Prostate gland (tissue), 2 donors: Measurements from ENCODE around the gene HUNK. TPM values are rescaled to one million over a fixed set of nuclear protein-coding genes. Genes with fewer than 3 reads are reported as not detected.
A peak's percentile ranks its signal among the peaks of the same experiment; 100 is the strongest.

Source experiments
- DNase-seq: peaks from one replicate; pipeline ENCODE4 v3.0.0-alpha.2; 2019; ENCODE audit warnings: low spot score
- H3K27ac ChIP-seq, 2 donors: fragments of 200-600 bp; sonication (generic); 2 replicates each; pipeline ENCODE4 v1.5.1; 2017 to 2019
- H3K27me3 ChIP-seq: fragments of 200-600 bp; sonication (generic); replicated peaks from 2 replicates; pipeline ENCODE4 v1.5.1; 2019; ENCODE audit not compliant: insufficient read depth
- H3K36me3 ChIP-seq, 2 donors: fragments of 200-600 bp; sonication (generic); 1 replicate in 1 of 2; 2 replicates in 1 of 2; pipeline versions ENCODE4 v1.5.1 to v1.8.1; 2017 to 2019
- H3K4me1 ChIP-seq: fragments of 200-600 bp; sonication (generic); replicated peaks from 2 replicates; pipeline ENCODE4 v1.5.1; 2019
- H3K4me3 ChIP-seq, 2 donors: fragments of 200-600 bp; sonication (generic); 2 replicates each; pipeline ENCODE4 v1.5.1; 2017 to 2019
- H3K9me3 ChIP-seq: fragments of 200-600 bp; sonication (generic); 2 replicates; pipeline ENCODE4 v1.5.1; 2017
- POLR2A ChIP-seq: fragments of 450-650 bp; IDR thresholded peaks from one replicate; pipeline ENCODE4 v1.6.1; 2016; ENCODE audit warnings: antibody characterized with exemption, mild to moderate bottlenecking
- POLR2AphosphoS5 ChIP-seq: sonication (generic); formaldehyde crosslinking; IDR thresholded peaks from one replicate; pipeline ENCODE4 v1.6.1; 2017; ENCODE audit warnings: antibody characterized with exemption
- whole genome bisulfite sequencing: methylation state at CpG from one replicate; pipeline ENCODE4 v1.1.5; 2018; 5-methylcytosine and 5-hydroxymethylcytosine counted together
- intact Hi-C: fragments of 100-400 bp; cut with DNase I; formaldehyde crosslinking; loops from one replicate; pipeline ENCODE4 v1.14.2; 2022
- total RNA-seq, 2 donors: library from RNA; depleted of rRNA; stranded (reverse); fragments of >200 nt; gene quantifications; one replicate each; pipeline ENCODE4 v1.1.0, GENCODE V29; 2016
- TF ChIP-seq, protein P1 (sequence below), 4 experiments: fragments of 200-600 bp in 2 of 4; fragments of 450-650 bp in 2 of 4; sonication (generic) in 2 of 4; IDR thresholded peaks; 1 replicate in 3 of 4; 2 replicates in 1 of 4; pipeline ENCODE4 v1.5.1; 2016 to 2019; ENCODE audit warnings: antibody characterized with exemption in 4 of 4, mild to moderate bottlenecking in 2 of 4, moderate library complexity in 2 of 4

Gene HUNK
- total RNA-seq, 2 donors from 2014 or later = 3.7 to 5.0 TPM

DNA sequence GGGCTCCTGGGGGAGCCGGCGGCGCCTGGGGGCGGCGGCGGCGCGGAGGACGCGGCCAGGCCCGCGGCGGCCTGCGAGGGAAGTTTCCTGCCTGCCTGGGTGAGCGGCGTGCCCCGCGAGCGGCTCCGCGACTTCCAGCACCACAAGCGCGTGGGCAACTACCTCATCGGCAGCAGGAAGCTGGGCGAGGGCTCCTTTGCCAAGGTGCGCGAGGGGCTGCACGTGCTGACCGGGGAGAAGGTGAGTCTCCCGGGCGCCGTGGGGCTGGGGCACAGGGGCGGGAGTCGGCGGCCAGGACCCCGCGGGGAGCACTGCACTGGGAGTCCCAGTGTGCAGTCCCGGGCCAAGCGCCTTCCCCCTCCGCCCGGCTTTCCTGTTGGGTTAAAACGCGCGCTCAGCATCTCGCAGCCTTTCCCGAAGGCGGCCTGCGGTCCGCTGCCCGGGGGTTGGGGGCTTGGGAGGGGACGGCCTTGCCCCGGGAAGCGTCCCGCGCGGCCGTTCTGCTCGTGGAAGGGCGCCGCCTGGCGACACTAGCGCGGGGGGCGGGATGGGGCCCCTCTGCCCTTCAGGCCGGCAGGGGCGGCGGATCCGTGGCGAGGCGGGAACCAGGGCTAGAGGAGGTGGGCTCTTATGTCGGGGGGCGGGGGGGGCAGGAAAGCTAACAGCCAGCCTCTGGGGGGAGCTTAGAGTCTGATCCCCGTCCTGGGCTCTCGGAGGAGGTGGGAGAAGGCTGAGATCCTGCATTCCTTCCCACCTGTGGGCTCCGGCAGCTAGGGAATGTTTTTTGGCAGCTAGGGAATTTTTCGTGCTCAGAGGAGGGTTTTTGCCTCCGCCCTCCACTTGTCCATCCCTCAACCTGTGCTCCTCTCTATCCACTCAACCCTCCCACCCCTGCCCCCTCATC lies 1.1 kb downstream of the HUNK start:
- 4% methylated on average over 13 of the region's 77 CpGs for WGBS
- intact Hi-C loops = no loop called here
- H3K27me3 ChIP-seq = no peaks in the 10 kb centered on the region
- TF ChIP-seq, protein P1, sequence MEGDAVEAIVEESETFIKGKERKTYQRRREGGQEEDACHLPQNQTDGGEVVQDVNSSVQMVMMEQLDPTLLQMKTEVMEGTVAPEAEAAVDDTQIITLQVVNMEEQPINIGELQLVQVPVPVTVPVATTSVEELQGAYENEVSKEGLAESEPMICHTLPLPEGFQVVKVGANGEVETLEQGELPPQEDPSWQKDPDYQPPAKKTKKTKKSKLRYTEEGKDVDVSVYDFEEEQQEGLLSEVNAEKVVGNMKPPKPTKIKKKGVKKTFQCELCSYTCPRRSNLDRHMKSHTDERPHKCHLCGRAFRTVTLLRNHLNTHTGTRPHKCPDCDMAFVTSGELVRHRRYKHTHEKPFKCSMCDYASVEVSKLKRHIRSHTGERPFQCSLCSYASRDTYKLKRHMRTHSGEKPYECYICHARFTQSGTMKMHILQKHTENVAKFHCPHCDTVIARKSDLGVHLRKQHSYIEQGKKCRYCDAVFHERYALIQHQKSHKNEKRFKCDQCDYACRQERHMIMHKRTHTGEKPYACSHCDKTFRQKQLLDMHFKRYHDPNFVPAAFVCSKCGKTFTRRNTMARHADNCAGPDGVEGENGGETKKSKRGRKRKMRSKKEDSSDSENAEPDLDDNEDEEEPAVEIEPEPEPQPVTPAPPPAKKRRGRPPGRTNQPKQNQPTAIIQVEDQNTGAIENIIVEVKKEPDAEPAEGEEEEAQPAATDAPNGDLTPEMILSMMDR (IDR thresholded peaks at IDR 0.05) = peak; percentile 43 to 55 (median 49)
- TF ChIP-seq POLR2A = no peak
- peak overlapping the region; percentile 48 to 50 for H3K4me3 ChIP-seq
- H3K4me1 ChIP-seq = no peaks in the 10 kb centered on the region
- no peaks in the 10 kb centered on the region for H3K9me3 ChIP-seq
- no peak overlapping the region for H3K27ac ChIP-seq
- DNase-seq = peak; percentile 10
- H3K36me3 ChIP-seq = no peaks in the 10 kb centered on the region

DNA sequence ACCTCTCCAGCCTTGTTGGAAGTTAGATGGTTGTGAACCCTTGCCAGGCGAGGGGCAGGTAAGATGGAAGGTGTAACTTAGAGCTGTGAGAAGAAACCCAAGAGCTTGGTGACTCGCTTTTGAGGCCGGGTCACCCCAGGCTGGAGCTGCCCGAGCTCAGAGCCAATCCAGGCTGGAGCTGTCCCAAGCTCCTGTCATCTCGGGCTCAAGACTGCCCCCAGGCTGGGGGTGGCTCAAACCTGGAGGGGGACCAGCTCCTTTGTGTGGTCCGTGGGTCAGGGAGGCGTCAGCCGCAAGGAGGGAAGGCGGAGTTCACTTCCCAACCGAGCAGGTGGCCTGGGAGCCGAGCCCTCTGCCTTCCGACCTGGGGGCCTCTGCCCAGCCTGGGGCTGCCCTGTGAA lies 2.0 kb downstream of the HUNK start:
- WGBS = 44% methylated on average over 12 of the region's 12 CpGs
- TF ChIP-seq POLR2AphosphoS5 (no peak), POLR2A (no peak)
- TF ChIP-seq, protein P1 (IDR thresholded peaks at IDR 0.05) = no peak
- Histone ChIP-seq H3K9me3 (no peaks in the 10 kb centered on the region), H3K4me3 (no peak overlapping the region), H3K4me1 (no peaks in the 10 kb centered on the region), H3K27me3 (no peaks in the 10 kb centered on the region), H3K36me3 (no peaks in the 10 kb centered on the region), H3K27ac (no peak overlapping the region)
- DNase-seq = no peak
- intact Hi-C loops = no loop called here

DNA sequence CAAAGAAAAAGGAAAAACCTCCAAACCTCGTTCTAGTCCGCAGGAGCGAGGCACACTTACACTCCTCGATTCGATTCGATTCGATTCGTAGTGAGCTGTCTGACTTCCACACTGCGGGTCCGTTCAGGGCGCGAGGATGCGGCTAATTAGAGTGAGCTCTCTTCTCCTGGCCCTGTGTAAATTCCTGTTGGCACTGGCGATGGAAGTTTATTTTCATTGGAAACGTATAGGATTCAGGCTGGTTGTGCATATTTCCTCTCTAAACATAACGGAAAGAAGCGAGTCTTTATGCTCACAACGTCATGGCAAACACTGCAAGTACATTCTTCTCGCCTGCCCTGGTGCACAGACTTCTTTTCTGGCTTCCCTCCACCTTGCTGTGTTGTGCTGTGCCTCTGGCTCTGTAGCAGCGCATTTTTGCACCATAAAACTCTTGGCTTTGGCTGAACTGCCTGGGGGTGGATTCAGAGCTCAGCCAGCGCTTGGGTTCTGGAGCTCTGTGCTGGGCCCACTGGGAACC lies 2.7 kb downstream of the HUNK start:
- intact Hi-C loops = no loop called here
- H3K27ac ChIP-seq = no peak overlapping the region
- H3K9me3 ChIP-seq = no peaks in the 10 kb centered on the region
- H3K4me1 ChIP-seq = no peaks in the 10 kb centered on the region
- no peaks in the 10 kb centered on the region for H3K27me3 ChIP-seq
- no peaks in the 10 kb centered on the region for H3K36me3 ChIP-seq
- 32% methylated on average over 21 of the region's 21 CpGs for WGBS
- DNase-seq = no peak
- H3K4me3 ChIP-seq = no peak overlapping the region
- TF ChIP-seq, protein P1 (IDR thresholded peaks at IDR 0.05) = no peak
- TF ChIP-seq POLR2A = no peak
- no peak for TF ChIP-seq POLR2AphosphoS5

DNA sequence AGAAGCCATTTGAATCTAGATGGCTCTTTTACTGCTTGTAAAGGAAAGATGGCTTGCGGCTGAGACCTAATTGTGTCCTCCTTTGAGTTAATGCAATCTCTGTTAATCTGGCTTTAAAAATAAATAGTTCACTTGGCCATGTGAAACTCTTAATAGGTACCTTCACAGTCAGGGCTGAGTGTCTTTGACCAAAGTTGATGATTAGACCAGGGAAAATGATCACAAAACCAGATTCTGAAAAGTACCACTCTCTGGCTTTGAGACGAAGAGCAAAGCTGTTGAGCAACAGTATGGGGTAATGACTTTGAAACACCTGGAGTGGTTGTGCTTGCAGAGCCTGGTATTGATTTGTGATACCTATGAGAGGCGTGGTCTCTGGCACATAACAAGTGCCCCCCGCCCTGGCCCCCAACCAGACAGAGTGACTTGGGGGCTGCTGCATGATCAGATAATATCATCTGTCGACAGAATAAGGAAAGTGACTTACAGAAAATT lies 4.7 kb downstream of the HUNK start:
- H3K27ac ChIP-seq = no peak overlapping the region
- no peaks in the 10 kb centered on the region for H3K4me1 ChIP-seq
- no peak for DNase-seq
- no peaks in the 10 kb centered on the region for H3K9me3 ChIP-seq
- no peaks in the 10 kb centered on the region for H3K27me3 ChIP-seq
- WGBS = 80% methylated on average over 5 of the region's 5 CpGs
- no peak overlapping the region for H3K4me3 ChIP-seq
- intact Hi-C loops = no loop called here
- TF ChIP-seq, protein P1 (IDR thresholded peaks at IDR 0.05) = no peak
- no peak for TF ChIP-seq POLR2AphosphoS5
- TF ChIP-seq POLR2A = no peak
- no peaks in the 10 kb centered on the region for H3K36me3 ChIP-seq
